HG02571 (cell line): ENCODE data around the gene PPWD1.
A peak's percentile ranks its signal among the peaks of the same experiment; 100 is the strongest.
"Not testable (repeated sequence)": the region's sequence is repeated elsewhere in the genome, so short reads cannot be mapped to it uniquely, and the experiment has no call there.

Source experiments
- ATAC-seq: cut with Tn5 transposase; IDR thresholded peaks from one replicate; pipeline ENCODE4 v1.9.1; 2021; ENCODE audit warnings: mild to moderate bottlenecking, moderate library complexity; ENCODE audit not compliant: unreplicated experiment

The PPWD1 gene

GRCh38 chr5:65562731-65563701 lies at the start of gene PPWD1, which contains the start of gene CENPK:
Gene PPWD1 (plus strand): TSS chr5:65563296. CDS start chr5:65563311, 15 bp downstream.
Gene CENPK (minus strand): TSS chr5:65563168. CDS start chr5:65554907, 8,261 bp downstream.
- ATAC-seq: peak; percentile 99

GRCh38 chr5:65525726-65526125 lies 37.4 kb upstream of the PPWD1 start:
- no peak for ATAC-seq

GRCh38 chr5:65530904-65531303 lies 32.2 kb upstream of the PPWD1 start:
- ATAC-seq: no peak

GRCh38 chr5:65535529-65535987 lies 27.5 kb upstream of the PPWD1 start:
- no peak for ATAC-seq

GRCh38 chr5:65539827-65540226 lies 23.3 kb upstream of the PPWD1 start:
- ATAC-seq: no peak

GRCh38 chr5:65544473-65544872 lies 18.6 kb upstream of the PPWD1 start:
- ATAC-seq: no peak

- no peak for ATAC-seq
Observed at GRCh38 chr5:65546141-65546540, 17.0 kb upstream of the PPWD1 start.

GRCh38 chr5:65548281-65548680 lies 14.8 kb upstream of the PPWD1 start:
- ATAC-seq: no peak

GRCh38 chr5:65553941-65554340 lies 9.2 kb upstream of the PPWD1 start:
- no peak for ATAC-seq

- ATAC-seq: no peak
Observed at GRCh38 chr5:65555287-65555686, 7.8 kb upstream of the PPWD1 start.

- ATAC-seq: no peak
Observed at GRCh38 chr5:65556181-65556580, 6.9 kb upstream of the PPWD1 start.

GRCh38 chr5:65556718-65557117 lies 6.4 kb upstream of the PPWD1 start:
- no peak for ATAC-seq

GRCh38 chr5:65563777-65564176 lies 681 bp downstream of the PPWD1 start:
- no peak for ATAC-seq

GRCh38 chr5:65566505-65566904 lies 3.4 kb downstream of the PPWD1 start:
- no peak for ATAC-seq

- ATAC-seq: no peak
Observed at GRCh38 chr5:65570598-65571226, 7.6 kb downstream of the PPWD1 start.

GRCh38 chr5:65577141-65577540 lies 14.0 kb downstream of the PPWD1 start:
- no peak for ATAC-seq

GRCh38 chr5:65588694-65589093 lies 25.6 kb downstream of the PPWD1 start:
- ATAC-seq: no peak

GRCh38 chr5:65601761-65602160 lies 38.7 kb downstream of the PPWD1 start:
- not testable (repeated sequence) for ATAC-seq

- ATAC-seq: no peak
Observed at GRCh38 chr5:65611524-65611923, 48.4 kb downstream of the PPWD1 start.

GRCh38 chr5:65612298-65612907 lies 49.3 kb downstream of the PPWD1 start:
- no peak for ATAC-seq

GRCh38 chr5:65620021-65620420 lies 56.9 kb downstream of the PPWD1 start:
- ATAC-seq: no peak
